B cell (primary cell): ENCODE results near the gene RTN4RL2. TPM values are rescaled to one million over a fixed set of nuclear protein-coding genes. Genes with fewer than 3 reads are reported as not detected.

Experiments
- ATAC-seq: fragments of 200-7000 bp; cut with Tn5 transposase; one replicate; pipeline ENCODE4 v1.10.0; 2021; ENCODE audit warnings: low read depth, mild to moderate bottlenecking, moderate number of reproducible peaks, moderate library complexity
- CTCF ChIA-PET: fragments of 350-600 bp; sonication (Branson Sonifier 250); formaldehyde crosslinking; loops from one replicate; lab custom pipeline; 2021; ENCODE audit warnings: antibody characterized with exemption, inconsistent platforms; lab: Charles Lee
- POLR2A ChIA-PET: fragments of 350-600 bp; sonication (Branson Sonifier 250); formaldehyde crosslinking; loops from one replicate; lab custom pipeline; 2021; ENCODE audit warnings: antibody characterized with exemption; lab: Charles Lee
- DNase-seq: peaks from one replicate; pipeline ENCODE4 v3.0.0; 2013
- H2AFZ ChIP-seq: 2 replicates; pipeline ENCODE4 v1.6.1; 2012; ENCODE audit warnings: mild to moderate bottlenecking, low read depth, low read length; ENCODE audit not compliant: insufficient read depth, poor library complexity, severe bottlenecking
- H3K27ac ChIP-seq, 2 donors: 1 replicate in 1 of 2; 2 replicates in 1 of 2; pipeline ENCODE4 v1.5.1; 2012 to 2013; ENCODE audit warnings: low read length in 2 of 2, mild to moderate bottlenecking in 2 of 2, moderate library complexity in 1 of 2
- H3K27me3 ChIP-seq, 4 experiments: fragments of 200-600 bp in 1 of 4; sonication (generic) in 1 of 4; replicated peaks in 1 of 4; 1 replicate in 2 of 4; 2 replicates in 2 of 4; pipeline versions ENCODE4 v1.6.1 to v1.7.0; 2013 to 2016; ENCODE audit warnings: low read length in 3 of 4, mild to moderate bottlenecking in 2 of 4, mixed read lengths in 1 of 4, moderate library complexity in 1 of 4; ENCODE audit not compliant: insufficient read depth in 4 of 4, control insufficient read depth in 3 of 4; ENCODE audit errors: control extremely low read depth in 1 of 4
- H3K36me3 ChIP-seq, 2 experiments: replicated peaks in 1 of 2; 1 replicate in 1 of 2; 2 replicates in 1 of 2; pipeline versions ENCODE4 v1.6.1 to v1.7.1; 2013; ENCODE audit warnings: low read length in 1 of 2; ENCODE audit not compliant: insufficient read depth in 2 of 2, control insufficient read depth in 1 of 2; ENCODE audit errors: control extremely low read depth in 1 of 2, extremely low read depth in 1 of 2
- H3K4me1 ChIP-seq, 2 donors: fragments of 200-600 bp in 1 of 2; sonication (generic) in 1 of 2; 1 replicate in 1 of 2; 2 replicates in 1 of 2; pipeline versions ENCODE4 v1.5.1 to v1.6.1; 2013 to 2017; ENCODE audit warnings: low read length in 2 of 2; ENCODE audit not compliant: control insufficient read depth in 2 of 2, insufficient read depth in 2 of 2
- H3K4me2 ChIP-seq: replicated peaks from 2 replicates; pipeline ENCODE3; 2012; ENCODE audit warnings: mild to moderate bottlenecking, low read depth, low read length; ENCODE audit not compliant: poor library complexity, severe bottlenecking
- H3K4me3 ChIP-seq, 5 experiments: fragments of 200-600 bp in 1 of 5; sonication (generic) in 1 of 5; 1 replicate in 3 of 5; 2 replicates in 2 of 5; pipeline versions ENCODE4 v1.5.1 to v1.7.0; 2011 to 2016; ENCODE audit warnings: low read length in 4 of 5, mild to moderate bottlenecking in 4 of 5, low read depth in 2 of 5, control low read depth in 1 of 5, moderate library complexity in 1 of 5; ENCODE audit not compliant: insufficient read depth in 1 of 5; ENCODE audit errors: control extremely low read depth in 1 of 5, extremely low read depth in 1 of 5
- H3K79me2 ChIP-seq: fragments of 200-600 bp; sonication (generic); one replicate; pipeline ENCODE4 v1.6.0; 2016; ENCODE audit warnings: low read length; ENCODE audit not compliant: control insufficient read depth, insufficient read depth
- H3K9ac ChIP-seq: fragments of 200-600 bp; sonication (generic); 2 replicates; pipeline ENCODE4 v1.6.1; 2017; ENCODE audit warnings: mild to moderate bottlenecking, low read length, moderate library complexity
- H3K9me3 ChIP-seq, 3 donors: one replicate each; pipeline versions ENCODE4 v1.6.1 to v1.7.1; 2013; ENCODE audit warnings: low read length in 2 of 3; ENCODE audit not compliant: control insufficient read depth in 2 of 3, insufficient read depth in 1 of 3; ENCODE audit errors: control extremely low read depth in 1 of 3
- H4K20me1 ChIP-seq: 2 replicates; pipeline ENCODE4 v1.6.0; 2012; ENCODE audit warnings: mild to moderate bottlenecking, low read length; ENCODE audit not compliant: insufficient read depth, control insufficient read depth, poor library complexity, severe bottlenecking
- H3K27ac Mint-ChIP-seq: one replicate; pipeline ENCODE4 v1.8.0; 2021; ENCODE audit warnings: mixed read lengths
- H3K27me3 Mint-ChIP-seq: one replicate; pipeline ENCODE4 v1.8.0; 2021; ENCODE audit warnings: mixed read lengths
- H3K4me1 Mint-ChIP-seq: one replicate; pipeline ENCODE4 v1.8.0; 2021; ENCODE audit warnings: mixed read lengths
- H3K4me3 Mint-ChIP-seq: one replicate; pipeline ENCODE4 v1.8.0; 2021; ENCODE audit warnings: mixed read lengths
- H3K9me3 Mint-ChIP-seq: one replicate; pipeline ENCODE4 v1.8.0; 2022; ENCODE audit warnings: mixed read lengths; ENCODE audit not compliant: insufficient read depth
- EZH2 ChIP-seq: IDR thresholded peaks from 2 replicates; pipeline ENCODE4 v1.6.1; 2012; ENCODE audit warnings: borderline replicate concordance, low read depth, mild to moderate bottlenecking, moderate library complexity, low read length; ENCODE audit not compliant: insufficient read depth, poor library complexity, severe bottlenecking
- WGBS: methylation state at CpG from one replicate; pipeline ENCODE4 v1.1.5; 2013; ENCODE audit warnings: missing lambda C conversion rate; ENCODE audit not compliant: insufficient coverage; 5-methylcytosine and 5-hydroxymethylcytosine counted together
- intact Hi-C: fragments of 100-400 bp; cut with micrococcal nuclease; formaldehyde crosslinking; loops from one replicate; pipeline ENCODE4 v1.10.0; 2022
- polyA plus RNA-seq: library from polyadenylated mRNA; depleted of rRNA; stranded (reverse); fragments of >200 nt; gene quantifications from 2 replicates; pipeline ENCODE4 v1.2.3, GENCODE V29; 2012
- total RNA-seq, 2 donors: library from RNA; stranded (reverse); fragments of 120-200 nt in 1 of 2; gene quantifications; 1 replicate in 1 of 2; 2 replicates in 1 of 2; pipeline versions ENCODE4 v1.2.3 to v1.2.4, GENCODE V29; 2013 to 2022
- TF ChIP-seq, protein P1 (sequence below): fragments of 200-600 bp; IDR thresholded peaks from one replicate; pipeline ENCODE4 v1.8.0; 2022; ENCODE audit warnings: antibody characterized with exemption, mild to moderate bottlenecking

Gene RTN4RL2
- total and polyA plus RNA-seq, 2 donors (not counting 1 experiment from before 2014, with no cell fraction given), result 0.12 to 0.13 TPM

GRCh38 chr11:57491371-57492061 is 31.2 kb downstream of the RTN4RL2 start:
- no peak overlapping the region for H3K4me2 ChIP-seq
- H3K27ac Mint-ChIP-seq, result no peak overlapping the region
- H3K4me3 Mint-ChIP-seq, result no peak overlapping the region
- no peaks in the 10 kb centered on the region for H3K27me3 ChIP-seq
- no peak for TF ChIP-seq EZH2
- TF ChIP-seq, protein P1, sequence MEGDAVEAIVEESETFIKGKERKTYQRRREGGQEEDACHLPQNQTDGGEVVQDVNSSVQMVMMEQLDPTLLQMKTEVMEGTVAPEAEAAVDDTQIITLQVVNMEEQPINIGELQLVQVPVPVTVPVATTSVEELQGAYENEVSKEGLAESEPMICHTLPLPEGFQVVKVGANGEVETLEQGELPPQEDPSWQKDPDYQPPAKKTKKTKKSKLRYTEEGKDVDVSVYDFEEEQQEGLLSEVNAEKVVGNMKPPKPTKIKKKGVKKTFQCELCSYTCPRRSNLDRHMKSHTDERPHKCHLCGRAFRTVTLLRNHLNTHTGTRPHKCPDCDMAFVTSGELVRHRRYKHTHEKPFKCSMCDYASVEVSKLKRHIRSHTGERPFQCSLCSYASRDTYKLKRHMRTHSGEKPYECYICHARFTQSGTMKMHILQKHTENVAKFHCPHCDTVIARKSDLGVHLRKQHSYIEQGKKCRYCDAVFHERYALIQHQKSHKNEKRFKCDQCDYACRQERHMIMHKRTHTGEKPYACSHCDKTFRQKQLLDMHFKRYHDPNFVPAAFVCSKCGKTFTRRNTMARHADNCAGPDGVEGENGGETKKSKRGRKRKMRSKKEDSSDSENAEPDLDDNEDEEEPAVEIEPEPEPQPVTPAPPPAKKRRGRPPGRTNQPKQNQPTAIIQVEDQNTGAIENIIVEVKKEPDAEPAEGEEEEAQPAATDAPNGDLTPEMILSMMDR, result peak; percentile 32
- H3K4me1 ChIP-seq, result no peaks in the 10 kb centered on the region
- POLR2A ChIA-PET, result no interaction called here
- no peaks in the 10 kb centered on the region for H3K79me2 ChIP-seq
- DNase-seq (peak; percentile 37), ATAC-seq (no peak)
- H3K36me3 ChIP-seq, result no peaks in the 10 kb centered on the region
- WGBS, result 94% methylated on average over 9 of the region's 11 CpGs
- H3K27me3 Mint-ChIP-seq, result no peaks in the 10 kb centered on the region
- no peak overlapping the region for H2AFZ ChIP-seq
- H3K9me3 ChIP-seq, result no peaks in the 10 kb centered on the region
- no peaks in the 10 kb centered on the region for H4K20me1 ChIP-seq
- H3K4me3 ChIP-seq, result no peak overlapping the region
- CTCF ChIA-PET, result interaction anchor here (0.6 to 12.1 kb wide), 11 partner anchors 9 to 309 kb away, joined by 3 to 355 read pairs (median 24); partner anchors contain the start of gene TIMM10
- H3K27ac ChIP-seq, result no peak overlapping the region
- H3K4me1 Mint-ChIP-seq, result peaks cover 2% of the 10 kb centered on the region
- H3K9me3 Mint-ChIP-seq, result no peaks in the 10 kb centered on the region
- intact Hi-C loops, result loop anchor here (5.0 kb wide), 1 partner anchor 34 kb away; no protein-coding TSS in a partner anchor
- H3K9ac ChIP-seq, result no peak overlapping the region
